ENCODE measurements around the gene FAM174C.

- no peak for TF ChIP-seq CTCF (IDR thresholded peaks at IDR 0.05)
- TF ChIP-seq POLR2A (IDR thresholded peaks at IDR 0.05): no peak
These were observed 3.6 kb upstream of the FAM174C start for GRCh38 chr19:1271528-1272422.
